IPS-NIHi7 (cell line): ENCODE data around the gene FAM98C.
"Not testable (repeated sequence)": the region's sequence is repeated elsewhere in the genome, so short reads cannot be mapped to it uniquely, and the experiment has no call there.

Experiments
- DNase-seq: peaks from one replicate; pipeline ENCODE4 v3.0.0; 2012; ENCODE audit warnings: mixed read lengths; ENCODE audit errors: extremely low spot score

The FAM98C gene

GRCh38 chr19:38425810-38426466 lies 23.0 kb downstream of the FAM98C start, which contains the start of gene RASGRP4:
RASGRP4 (minus strand) TSS chr19:38426219; CDS start chr19:38426091, 128 bp downstream.
- DNase-seq = peak; percentile 53

GRCh38 chr19:38427035-38427677 lies 24.3 kb downstream of the FAM98C start:
- DNase-seq = not testable (repeated sequence)

DNA sequence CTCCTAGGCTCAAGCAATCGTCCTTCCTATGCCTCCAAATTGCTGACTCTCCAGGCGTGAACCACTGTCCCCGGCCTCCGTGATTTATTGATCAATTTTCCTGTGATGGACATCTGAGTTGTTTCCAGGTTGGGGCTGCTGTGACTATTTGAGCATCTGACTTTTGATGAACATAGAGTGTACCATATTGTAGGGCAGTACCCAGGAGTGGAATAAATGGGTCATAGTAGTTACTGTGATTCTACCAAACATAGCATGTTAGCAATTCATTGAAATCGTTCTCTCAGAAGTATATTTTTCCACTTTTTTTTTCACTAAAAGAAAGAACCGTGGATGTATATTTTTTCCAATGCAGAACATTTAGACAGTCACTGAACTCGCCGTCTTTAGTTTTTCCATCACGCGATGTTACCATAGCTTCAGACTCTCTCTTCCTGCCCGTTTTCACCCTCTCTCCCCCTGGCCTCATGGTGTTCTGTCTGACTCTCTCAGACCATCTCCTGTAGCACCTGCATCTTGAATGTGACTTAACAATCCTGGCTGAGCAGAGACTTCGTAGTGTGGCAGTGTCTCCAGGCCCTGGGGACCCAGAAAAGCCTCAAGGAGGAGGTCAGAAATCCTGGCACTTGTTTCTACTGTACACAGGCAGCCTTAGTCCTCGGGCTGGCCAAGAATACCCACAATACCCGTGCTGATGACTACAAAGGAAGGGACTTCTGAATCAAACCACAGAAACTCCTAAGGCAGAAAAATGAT lies 26.3 kb downstream of the FAM98C start:
- no peak for DNase-seq

DNA sequence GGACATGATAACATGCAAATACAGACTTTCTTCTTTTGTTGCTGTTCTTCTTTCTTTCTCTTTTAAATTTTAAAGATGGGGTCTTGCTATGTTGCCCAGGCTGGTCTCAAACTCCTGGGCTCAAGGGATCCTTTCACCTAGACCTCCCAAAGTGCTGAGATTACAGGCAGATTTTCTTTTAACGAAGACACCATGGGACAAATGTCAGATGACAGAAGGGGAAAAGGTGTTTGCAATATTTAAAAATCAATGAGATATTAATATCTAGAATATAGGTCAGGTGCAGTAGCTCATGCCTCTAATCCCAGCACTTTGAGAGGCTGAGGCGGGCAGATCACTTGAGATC lies 26.9 kb downstream of the FAM98C start:
- no peak for DNase-seq

DNA sequence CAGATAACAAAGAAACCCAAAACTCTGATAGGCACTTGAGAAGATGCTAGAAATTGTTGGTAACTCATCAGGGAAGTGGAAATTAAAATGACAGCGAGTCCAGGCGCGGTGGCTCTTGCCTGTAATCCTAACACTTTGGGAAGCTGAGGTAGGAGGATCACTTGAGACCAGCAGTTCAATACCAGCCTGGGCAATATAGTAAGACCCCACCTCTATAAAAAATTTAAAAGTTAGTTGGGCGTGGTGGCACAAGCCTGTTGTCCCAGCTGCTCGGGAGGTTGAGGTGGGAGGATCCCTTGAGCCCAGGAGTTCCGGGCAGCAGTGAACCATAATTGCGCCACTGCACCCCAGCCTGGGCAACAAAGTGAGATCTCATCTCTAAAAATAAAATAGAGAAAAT lies 28.0 kb downstream of the FAM98C start:
- no peak for DNase-seq

DNA sequence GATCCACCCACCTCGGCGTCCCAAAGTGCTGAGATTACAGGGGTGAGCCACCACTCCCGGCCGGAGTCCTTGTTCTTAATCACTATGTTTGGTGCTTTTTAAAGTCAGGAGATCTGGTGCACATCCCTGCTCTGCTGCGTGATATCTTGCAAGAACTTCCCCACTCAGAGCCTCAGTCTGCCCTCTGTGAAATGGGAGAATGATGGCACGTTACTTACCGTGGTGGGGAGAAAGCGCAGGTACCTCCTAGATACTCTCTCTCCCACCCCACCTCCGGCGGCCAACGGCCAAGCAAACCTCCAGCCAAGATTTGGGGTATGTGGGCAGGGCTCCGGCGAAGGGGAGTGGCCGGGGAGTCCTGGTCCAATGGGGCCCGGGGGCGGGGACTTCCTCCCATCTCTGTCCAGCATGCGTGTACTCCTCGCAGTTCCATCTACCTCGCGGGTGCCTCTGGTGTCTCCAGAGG lies 30.4 kb downstream of the FAM98C start, which contains the start of gene RYR1:
TSS of gene RYR1 (plus strand) at position 424 of the 466 bp plus-strand sequence. CDS start 139 bp downstream, outside the sequence.
- peak; percentile 97 for DNase-seq

GRCh38 chr19:38434549-38435051 lies 31.7 kb downstream of the FAM98C start:
- DNase-seq = peak; percentile 86

GRCh38 chr19:38437295-38437694 lies 34.4 kb downstream of the FAM98C start:
- no peak for DNase-seq

GRCh38 chr19:38437917-38438316 lies 35.0 kb downstream of the FAM98C start:
- DNase-seq = no peak

DNA sequence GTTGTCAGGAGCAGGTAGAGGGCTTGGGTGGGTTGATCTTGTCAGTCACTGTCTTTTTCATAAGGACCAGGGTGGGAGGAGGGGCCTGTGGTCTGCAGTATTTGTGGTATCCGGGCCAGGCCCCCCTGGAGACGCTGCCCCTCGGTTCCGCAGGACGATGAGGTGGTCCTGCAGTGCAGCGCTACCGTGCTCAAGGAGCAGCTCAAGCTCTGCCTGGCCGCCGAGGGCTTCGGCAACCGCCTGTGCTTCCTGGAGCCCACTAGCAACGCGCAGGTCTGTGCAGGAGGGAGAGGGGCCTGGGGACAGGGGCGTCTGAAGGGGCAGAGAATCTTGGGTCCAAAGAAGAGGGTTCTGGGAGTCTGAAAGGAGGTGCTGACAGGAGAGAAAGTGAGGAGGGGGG lies 37.7 kb downstream of the FAM98C start:
- no peak for DNase-seq

- peak; percentile 83 for DNase-seq
These were observed 38.9 kb downstream of the FAM98C start for GRCh38 chr19:38441657-38442348.

GRCh38 chr19:38442736-38443135 lies 39.8 kb downstream of the FAM98C start:
- DNase-seq = no peak

GRCh38 chr19:38443458-38443999 lies 40.6 kb downstream of the FAM98C start:
- no peak for DNase-seq

GRCh38 chr19:38444026-38444425 lies 41.1 kb downstream of the FAM98C start:
- no peak for DNase-seq

GRCh38 chr19:38445362-38445761 lies 42.5 kb downstream of the FAM98C start:
- DNase-seq = no peak

GRCh38 chr19:38448225-38448624 lies 45.3 kb downstream of the FAM98C start:
- no peak for DNase-seq

GRCh38 chr19:38449518-38449917 lies 46.6 kb downstream of the FAM98C start:
- DNase-seq = no peak

DNA sequence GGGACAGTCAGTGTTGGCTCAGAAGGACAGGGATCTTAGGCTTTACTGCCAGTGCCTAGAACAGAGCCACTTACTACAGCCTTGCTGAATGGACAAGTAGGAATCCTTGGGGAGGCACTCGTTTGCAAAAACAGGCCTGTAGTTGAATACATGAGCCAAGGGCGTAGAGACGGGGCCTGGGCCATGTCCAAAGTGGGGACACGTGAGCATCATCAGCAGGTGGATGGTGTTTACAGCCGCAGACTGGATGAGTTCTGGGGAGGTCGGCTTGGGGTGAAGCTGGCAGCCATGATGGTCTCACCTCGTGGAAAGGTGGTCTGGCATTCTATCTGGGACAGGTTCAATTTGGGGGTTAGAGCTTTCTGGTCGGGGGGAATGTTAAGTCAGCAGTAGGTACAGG lies 48.1 kb downstream of the FAM98C start:
- DNase-seq = no peak

DNA sequence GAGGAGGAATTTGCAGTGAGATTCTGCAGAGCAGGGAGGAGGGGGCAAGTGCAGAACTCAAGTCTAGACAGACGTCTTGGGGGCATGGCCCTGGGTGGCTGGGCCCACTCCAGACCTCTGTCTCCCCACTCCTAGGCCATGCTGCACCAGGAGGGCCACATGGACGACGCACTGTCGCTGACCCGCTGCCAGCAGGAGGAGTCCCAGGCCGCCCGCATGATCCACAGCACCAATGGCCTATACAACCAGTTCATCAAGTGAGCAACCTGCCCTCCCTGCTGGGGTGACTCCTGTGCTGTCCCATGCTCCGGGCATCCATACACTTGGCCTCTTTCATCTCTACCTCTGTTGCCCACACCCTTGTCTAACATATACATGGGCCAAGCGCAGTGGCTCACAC lies 48.7 kb downstream of the FAM98C start:
- DNase-seq = no peak

- peak; percentile 99 for DNase-seq
These were observed 49.8 kb downstream of the FAM98C start for GRCh38 chr19:38452430-38453366.
